SK-N-SH (cell line): ENCODE results near the gene CCDC40.

Source experiments
- EP300 ChIP-seq, 2 experiments: IDR thresholded peaks; 2 replicates each; pipeline versions ENCODE4 v1.4.0 to v1.6.1; 2012; ENCODE audit warnings: borderline replicate concordance in 1 of 2, low read depth in 1 of 2, low read length in 1 of 2
- EZH2phosphoT487 ChIP-seq: fragments of 200-600 bp; sonication (generic); IDR thresholded peaks from 2 replicates; pipeline ENCODE4 v1.6.1; 2017; ENCODE audit warnings: low read depth, mixed run types, mild to moderate bottlenecking, antibody characterized with exemption, moderate library complexity, borderline replicate concordance
- FOXJ3 ChIP-seq: sonication (generic); formaldehyde crosslinking; IDR thresholded peaks from 2 replicates; pipeline ENCODE4 v1.5.1; 2020; ENCODE audit warnings: mild to moderate bottlenecking, missing genetic modification reagents
- FOXM1 ChIP-seq: IDR thresholded peaks from 2 replicates; pipeline ENCODE4 v1.4.0; 2012; ENCODE audit warnings: low read depth, mild to moderate bottlenecking
- GABPA ChIP-seq: IDR thresholded peaks from 2 replicates; pipeline ENCODE4 v1.4.0; 2012; ENCODE audit warnings: low read depth, mild to moderate bottlenecking
- MEF2A ChIP-seq: IDR thresholded peaks from 2 replicates; pipeline ENCODE4 v1.4.0; 2012; ENCODE audit warnings: low read depth, borderline replicate concordance
- RAD21 ChIP-seq: IDR thresholded peaks from 2 replicates; pipeline ENCODE4 v1.6.1; 2012; ENCODE audit warnings: mild to moderate bottlenecking, low read length
- REST ChIP-seq: IDR thresholded peaks from 2 replicates; pipeline ENCODE4 v1.6.1; 2012; ENCODE audit warnings: mild to moderate bottlenecking, low read depth, low read length, moderate library complexity
- SIN3A ChIP-seq: IDR thresholded peaks from 2 replicates; pipeline ENCODE4 v1.6.1; 2012; ENCODE audit warnings: low read depth, mild to moderate bottlenecking, low read length, moderate library complexity, borderline replicate concordance
- TAF1 ChIP-seq: IDR thresholded peaks from 2 replicates; pipeline ENCODE4 v1.6.1; 2012; ENCODE audit warnings: low read depth, mild to moderate bottlenecking, low read length, moderate library complexity, borderline replicate concordance
- TEAD4 ChIP-seq: IDR thresholded peaks from 2 replicates; pipeline ENCODE4 v1.4.0; 2012; ENCODE audit warnings: mild to moderate bottlenecking, borderline replicate concordance; ENCODE audit not compliant: insufficient read depth
- YY1 ChIP-seq: IDR thresholded peaks from 2 replicates; pipeline ENCODE4 v1.4.0; 2012; ENCODE audit warnings: low read depth, mild to moderate bottlenecking
- TF ChIP-seq, protein P1 (sequence below): fragments of 200-600 bp; sonication (generic); IDR thresholded peaks from 2 replicates; pipeline ENCODE4 v1.6.1; 2017; ENCODE audit warnings: antibody characterized with exemption, mild to moderate bottlenecking, moderate library complexity
- TF ChIP-seq, protein P2 (sequence below): IDR thresholded peaks from 2 replicates; pipeline ENCODE4 v1.4.0; 2012; ENCODE audit warnings: low read depth

DNA sequence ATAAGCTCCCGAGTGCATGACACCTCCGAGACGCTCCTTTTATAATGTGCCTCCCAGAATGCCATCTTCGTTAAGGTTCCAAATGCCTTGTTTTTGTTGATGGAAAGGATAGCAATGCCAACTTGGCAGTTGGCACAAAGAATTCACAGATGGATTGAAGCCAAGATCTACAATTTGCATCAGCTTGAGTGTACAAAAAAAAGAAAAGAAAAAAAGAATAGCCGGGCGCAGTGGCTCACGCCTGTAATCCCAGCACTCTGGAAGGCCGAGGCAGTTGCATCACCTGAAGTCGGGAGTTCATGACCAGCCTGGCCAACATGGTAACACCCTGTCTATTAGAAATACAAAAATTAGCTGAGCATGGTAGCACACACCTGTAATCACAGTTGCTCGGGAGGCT is 8.4 kb upstream of the CCDC40 start:
- no peak for TF ChIP-seq FOXJ3 (CRISPR knock-in tag)
- no peak for TF ChIP-seq TEAD4
- no peak for TF ChIP-seq YY1
- TF ChIP-seq TAF1, result no peak
- TF ChIP-seq EZH2phosphoT487, result no peak
- TF ChIP-seq, protein P1, sequence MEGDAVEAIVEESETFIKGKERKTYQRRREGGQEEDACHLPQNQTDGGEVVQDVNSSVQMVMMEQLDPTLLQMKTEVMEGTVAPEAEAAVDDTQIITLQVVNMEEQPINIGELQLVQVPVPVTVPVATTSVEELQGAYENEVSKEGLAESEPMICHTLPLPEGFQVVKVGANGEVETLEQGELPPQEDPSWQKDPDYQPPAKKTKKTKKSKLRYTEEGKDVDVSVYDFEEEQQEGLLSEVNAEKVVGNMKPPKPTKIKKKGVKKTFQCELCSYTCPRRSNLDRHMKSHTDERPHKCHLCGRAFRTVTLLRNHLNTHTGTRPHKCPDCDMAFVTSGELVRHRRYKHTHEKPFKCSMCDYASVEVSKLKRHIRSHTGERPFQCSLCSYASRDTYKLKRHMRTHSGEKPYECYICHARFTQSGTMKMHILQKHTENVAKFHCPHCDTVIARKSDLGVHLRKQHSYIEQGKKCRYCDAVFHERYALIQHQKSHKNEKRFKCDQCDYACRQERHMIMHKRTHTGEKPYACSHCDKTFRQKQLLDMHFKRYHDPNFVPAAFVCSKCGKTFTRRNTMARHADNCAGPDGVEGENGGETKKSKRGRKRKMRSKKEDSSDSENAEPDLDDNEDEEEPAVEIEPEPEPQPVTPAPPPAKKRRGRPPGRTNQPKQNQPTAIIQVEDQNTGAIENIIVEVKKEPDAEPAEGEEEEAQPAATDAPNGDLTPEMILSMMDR, result no peak
- TF ChIP-seq FOXM1, result no peak
- no peak for TF ChIP-seq EP300 (IDR thresholded peaks at IDR 0.05; ENCODE audit: borderline replicate concordance in 1 of 2, low read depth in 1 of 2, low read length in 1 of 2)
- TF ChIP-seq MEF2A, result no peak
- TF ChIP-seq REST, result no peak
- no peak for TF ChIP-seq RAD21
- TF ChIP-seq, protein P2, sequence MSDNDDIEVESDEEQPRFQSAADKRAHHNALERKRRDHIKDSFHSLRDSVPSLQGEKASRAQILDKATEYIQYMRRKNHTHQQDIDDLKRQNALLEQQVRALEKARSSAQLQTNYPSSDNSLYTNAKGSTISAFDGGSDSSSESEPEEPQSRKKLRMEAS, result no peak
- no peak for TF ChIP-seq SIN3A
- TF ChIP-seq GABPA, result no peak
